Muscle layer of colon (tissue), 2 donors: ENCODE data around the gene LZTFL1.

Experiments used
- H3K27ac ChIP-seq: one replicate; pipeline ENCODE4 v1.7.0; 2013; ENCODE audit warnings: low read depth, mild to moderate bottlenecking, low read length, moderate library complexity
- H3K27me3 ChIP-seq, 2 donors: one replicate each; pipeline ENCODE4 v1.7.0; 2013; ENCODE audit warnings: low read length in 2 of 2, mild to moderate bottlenecking in 2 of 2; ENCODE audit not compliant: insufficient read depth in 2 of 2, control insufficient read depth in 1 of 2
- H3K36me3 ChIP-seq: one replicate; pipeline ENCODE4 v1.7.0; 2013; ENCODE audit warnings: mild to moderate bottlenecking, low read length; ENCODE audit not compliant: insufficient read depth
- H3K4me1 ChIP-seq: one replicate; pipeline ENCODE4 v1.7.0; 2013; ENCODE audit warnings: mild to moderate bottlenecking, low read length; ENCODE audit not compliant: insufficient read depth
- H3K4me3 ChIP-seq, 2 donors: one replicate each; pipeline ENCODE4 v1.7.0; 2013; ENCODE audit warnings: low read length in 2 of 2, low read depth in 1 of 2, mild to moderate bottlenecking in 1 of 2, moderate library complexity in 1 of 2
- H3K9ac ChIP-seq: one replicate; pipeline ENCODE4 v1.7.0; 2013; ENCODE audit warnings: low read length
- H3K9me3 ChIP-seq: one replicate; pipeline ENCODE4 v1.7.0; 2013; ENCODE audit warnings: mild to moderate bottlenecking, low read length
- donor health status: abdominal sarcoma.
- donor health status: Adenocarcinoma of cecum.

The LZTFL1 gene

DNA sequence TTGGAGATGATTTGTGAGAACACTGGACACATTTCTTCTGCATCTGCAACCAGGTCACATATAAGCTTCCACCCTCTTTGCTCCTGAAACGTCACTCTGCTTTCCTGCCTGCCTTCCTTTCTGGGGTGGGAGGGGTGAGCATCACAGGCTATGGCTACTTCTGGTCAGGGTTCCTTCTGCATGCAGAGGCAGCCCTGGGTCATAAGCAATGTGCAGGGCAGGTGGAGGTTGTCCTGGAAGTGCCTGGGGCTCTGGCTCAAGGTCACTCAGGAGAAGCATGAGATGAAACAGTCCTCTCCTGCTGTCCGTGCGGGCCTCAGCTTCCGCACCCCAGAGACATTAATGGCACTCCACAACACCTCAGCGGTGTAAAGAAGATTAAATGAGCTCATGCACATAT, 60.6 kb downstream of the LZTFL1 start:
- H3K27me3 ChIP-seq: no peaks in the 10 kb centered on the region
- no peaks in the 10 kb centered on the region for H3K9me3 ChIP-seq
- H3K27ac ChIP-seq: no peak overlapping the region
- H3K9ac ChIP-seq: no peak overlapping the region
- H3K4me1 ChIP-seq: no peaks in the 10 kb centered on the region
- no peak overlapping the region for H3K4me3 ChIP-seq
- no peaks in the 10 kb centered on the region for H3K36me3 ChIP-seq

DNA sequence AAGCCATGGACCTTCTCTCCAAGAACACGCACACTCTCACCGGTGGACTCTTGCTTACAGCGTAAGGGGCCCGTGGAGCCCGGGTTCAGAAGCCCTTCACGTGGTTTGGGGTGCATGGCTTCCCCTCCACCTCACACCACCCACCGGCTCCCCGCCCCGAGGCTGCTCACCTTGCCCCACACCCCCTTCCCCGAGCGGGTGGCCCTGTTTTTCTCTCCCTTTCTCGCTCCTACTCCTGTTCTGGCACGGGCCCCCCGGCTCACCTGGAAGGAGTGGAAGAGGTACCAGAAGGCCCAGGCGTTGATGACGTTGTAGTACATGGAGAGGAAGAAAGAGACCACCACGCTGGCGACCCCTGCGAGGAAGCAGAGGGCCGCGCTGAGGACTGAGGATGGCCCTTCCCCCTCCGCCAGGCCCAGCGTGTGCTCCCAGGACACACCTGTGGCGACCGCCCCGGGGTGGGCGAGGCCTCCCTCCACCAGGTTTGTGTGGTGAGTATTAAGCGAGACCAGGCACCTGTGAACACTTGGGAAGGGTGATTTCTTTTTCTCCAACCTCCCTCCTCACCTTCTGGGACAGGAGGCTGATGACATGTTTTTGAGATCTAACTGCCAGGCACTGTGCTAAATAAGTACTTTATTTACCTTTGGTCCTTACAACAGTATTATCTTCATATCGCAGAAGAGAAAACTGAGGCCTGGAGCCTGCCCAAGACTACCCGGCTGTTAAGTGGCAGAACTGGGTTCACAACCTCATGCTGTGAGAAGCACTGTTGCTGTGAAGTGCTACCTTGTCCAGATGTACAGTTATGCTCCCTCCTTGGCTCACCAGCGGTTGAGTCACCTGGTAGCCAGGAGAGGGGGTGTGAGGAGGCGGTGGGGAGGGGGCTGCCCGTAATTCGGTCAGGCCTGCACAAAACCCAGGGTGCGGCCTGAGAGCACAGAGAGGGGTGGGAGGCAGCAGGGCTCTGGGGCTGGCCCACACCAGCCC, 61.9 kb downstream of the LZTFL1 start:
- no peak overlapping the region for H3K4me3 ChIP-seq
- no peaks in the 10 kb centered on the region for H3K4me1 ChIP-seq

GRCh38 chr3:45778761-45779201, 63.1 kb downstream of the LZTFL1 start:
- Histone ChIP-seq H3K9me3 (no peaks in the 10 kb centered on the region), H3K27ac (no peak overlapping the region), H3K4me1 (no peaks in the 10 kb centered on the region), H3K9ac (no peak overlapping the region), H3K36me3 (no peaks in the 10 kb centered on the region), H3K27me3 (no peaks in the 10 kb centered on the region), H3K4me3 (no peak overlapping the region)

More for the DNA sequence above, 61.9 kb downstream of the LZTFL1 start:
- H3K9me3 ChIP-seq: no peaks in the 10 kb centered on the region
- H3K27ac ChIP-seq: no peak overlapping the region
- no peak overlapping the region for H3K9ac ChIP-seq
- no peaks in the 10 kb centered on the region for H3K36me3 ChIP-seq
- no peaks in the 10 kb centered on the region for H3K27me3 ChIP-seq

- no peak overlapping the region for H3K9ac ChIP-seq
- no peaks in the 10 kb centered on the region for H3K4me1 ChIP-seq
Measured at GRCh38 chr3:45777746-45778386, 64.1 kb downstream of the LZTFL1 start.

DNA sequence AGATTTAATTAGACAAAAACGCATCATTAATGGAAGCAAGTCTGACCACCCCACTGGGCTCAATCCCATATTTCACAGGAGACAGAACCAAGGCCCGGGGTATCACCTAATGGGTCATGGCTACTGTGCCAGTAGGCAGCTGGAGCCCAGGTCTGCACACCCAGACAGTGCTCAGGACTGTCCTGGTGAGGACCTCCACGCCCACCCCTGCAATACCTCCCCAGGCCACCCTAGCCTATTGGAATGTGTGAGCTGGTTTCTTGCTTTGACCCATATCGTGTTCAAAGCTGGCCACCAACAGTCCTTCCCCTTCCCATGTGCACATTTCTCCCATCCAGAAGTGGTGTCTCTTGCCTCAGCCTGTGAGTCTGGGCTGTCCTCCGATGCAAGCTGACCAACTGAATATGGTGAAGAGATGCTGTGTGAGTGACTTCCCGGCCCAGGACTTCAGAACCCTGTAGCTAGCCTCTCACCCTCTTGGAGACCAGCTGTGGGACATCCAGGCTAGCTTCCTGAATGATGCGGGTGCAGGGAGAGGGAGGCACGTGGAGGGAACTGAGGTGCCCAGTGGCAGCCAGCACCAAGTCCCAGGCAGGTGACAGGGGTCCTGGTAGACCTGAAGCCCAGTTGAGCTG, 64.7 kb downstream of the LZTFL1 start:
- Histone ChIP-seq H3K27ac (no peak overlapping the region), H3K36me3 (no peaks in the 10 kb centered on the region)

More at GRCh38 chr3:45777746-45778386, 64.1 kb downstream of the LZTFL1 start:
- H3K4me3 ChIP-seq: no peak overlapping the region
- H3K27ac ChIP-seq: no peak overlapping the region
- H3K27me3 ChIP-seq: no peaks in the 10 kb centered on the region
- H3K36me3 ChIP-seq: no peaks in the 10 kb centered on the region
- H3K9me3 ChIP-seq: no peaks in the 10 kb centered on the region

GRCh38 chr3:45776611-45777010, 65.3 kb downstream of the LZTFL1 start:
- no peak overlapping the region for H3K9ac ChIP-seq
- no peak overlapping the region for H3K4me3 ChIP-seq
- H3K9me3 ChIP-seq: no peaks in the 10 kb centered on the region
- H3K27me3 ChIP-seq: no peaks in the 10 kb centered on the region
- H3K36me3 ChIP-seq: no peaks in the 10 kb centered on the region
- H3K4me1 ChIP-seq: no peaks in the 10 kb centered on the region
- H3K27ac ChIP-seq: no peak overlapping the region

More for the DNA sequence above, 64.7 kb downstream of the LZTFL1 start:
- Histone ChIP-seq H3K4me1 (no peaks in the 10 kb centered on the region), H3K4me3 (no peak overlapping the region), H3K27me3 (no peaks in the 10 kb centered on the region), H3K9ac (no peak overlapping the region), H3K9me3 (no peaks in the 10 kb centered on the region)

- Histone ChIP-seq H3K27me3 (no peaks in the 10 kb centered on the region), H3K9me3 (no peaks in the 10 kb centered on the region), H3K27ac (no peak overlapping the region), H3K4me3 (no peak overlapping the region), H3K9ac (no peak overlapping the region), H3K4me1 (no peaks in the 10 kb centered on the region), H3K36me3 (no peaks in the 10 kb centered on the region)
Measured at GRCh38 chr3:45776301-45776595, 65.7 kb downstream of the LZTFL1 start.

GRCh38 chr3:45775571-45776300, 66.2 kb downstream of the LZTFL1 start:
- Histone ChIP-seq H3K4me3 (no peak overlapping the region), H3K27me3 (no peaks in the 10 kb centered on the region), H3K27ac (no peak overlapping the region), H3K9me3 (no peaks in the 10 kb centered on the region), H3K4me1 (no peaks in the 10 kb centered on the region), H3K9ac (no peak overlapping the region), H3K36me3 (no peaks in the 10 kb centered on the region)

GRCh38 chr3:45774581-45775521, 67.1 kb downstream of the LZTFL1 start:
- Histone ChIP-seq H3K4me3 (no peak overlapping the region), H3K27me3 (no peaks in the 10 kb centered on the region), H3K36me3 (no peaks in the 10 kb centered on the region), H3K4me1 (no peaks in the 10 kb centered on the region), H3K27ac (no peak overlapping the region), H3K9ac (no peak overlapping the region), H3K9me3 (no peaks in the 10 kb centered on the region)

GRCh38 chr3:45773714-45774449, 68.0 kb downstream of the LZTFL1 start:
- no peak overlapping the region for H3K9ac ChIP-seq
- no peaks in the 10 kb centered on the region for H3K9me3 ChIP-seq
- no peaks in the 10 kb centered on the region for H3K36me3 ChIP-seq
- H3K4me1 ChIP-seq: no peaks in the 10 kb centered on the region
- no peaks in the 10 kb centered on the region for H3K27me3 ChIP-seq
- no peak overlapping the region for H3K4me3 ChIP-seq
- H3K27ac ChIP-seq: no peak overlapping the region
